T-helper 1 cell (primary cell): Measurements from ENCODE around the gene EIF6.
A peak's percentile ranks its signal among the peaks of the same experiment; 100 is the strongest.

Experiments
- DNase-seq, 5 donors: peaks; one replicate each; pipeline ENCODE4 v3.0.0-alpha.2; 2012 to 2020

EIF6 gene

GRCh38 chr20:35312318-35312717 is 27.7 kb upstream of the EIF6 start:
- peak in 1 of 5 donors; percentile 55 for DNase-seq

GRCh38 chr20:35311822-35312221 is 27.2 kb upstream of the EIF6 start:
- no peak for DNase-seq

GRCh38 chr20:35311409-35311808 is 26.8 kb upstream of the EIF6 start:
- peak in 1 of 5 donors; percentile 76 for DNase-seq

- no peak for DNase-seq
Observed at GRCh38 chr20:35307666-35308653, 23.4 kb upstream of the EIF6 start.

GRCh38 chr20:35306931-35307517 is 22.5 kb upstream of the EIF6 start:
- DNase-seq = peak in 1 of 5 donors; percentile 43

- peak in 1 of 5 donors; percentile 89 for DNase-seq
Observed at GRCh38 chr20:35305682-35306556, 21.3 kb upstream of the EIF6 start.

GRCh38 chr20:35304956-35305355 is 20.4 kb upstream of the EIF6 start:
- no peak for DNase-seq

GRCh38 chr20:35303735-35304491 is 19.3 kb upstream of the EIF6 start:
- peak; percentile 54 to 88 (median 75) for DNase-seq

GRCh38 chr20:35303382-35303734 is 18.8 kb upstream of the EIF6 start:
- no peak for DNase-seq

- peak in 1 of 5 donors; percentile 27 for DNase-seq
Observed at GRCh38 chr20:35302421-35303335, 18.1 kb upstream of the EIF6 start.

- DNase-seq = no peak
Observed at GRCh38 chr20:35301426-35301825, 16.9 kb upstream of the EIF6 start.

- no peak for DNase-seq
Observed at GRCh38 chr20:35300469-35301262, 16.1 kb upstream of the EIF6 start.

GRCh38 chr20:35299780-35300179 is 15.2 kb upstream of the EIF6 start:
- no peak for DNase-seq

GRCh38 chr20:35298264-35298663 is 13.7 kb upstream of the EIF6 start:
- DNase-seq = no peak

- DNase-seq = no peak
Observed at GRCh38 chr20:35297740-35298139, 13.2 kb upstream of the EIF6 start.

GRCh38 chr20:35297155-35297554 is 12.6 kb upstream of the EIF6 start:
- no peak for DNase-seq

- DNase-seq = no peak
Observed at GRCh38 chr20:35296101-35296554, 11.6 kb upstream of the EIF6 start.

GRCh38 chr20:35295674-35296073 is 11.1 kb upstream of the EIF6 start:
- no peak for DNase-seq

- DNase-seq = no peak
Observed at GRCh38 chr20:35295058-35295457, 10.5 kb upstream of the EIF6 start.

GRCh38 chr20:35294293-35294685 is 9.7 kb upstream of the EIF6 start:
- no peak for DNase-seq
